Measurements from ENCODE around the gene ZNF507.

The ZNF507 gene

DNA sequence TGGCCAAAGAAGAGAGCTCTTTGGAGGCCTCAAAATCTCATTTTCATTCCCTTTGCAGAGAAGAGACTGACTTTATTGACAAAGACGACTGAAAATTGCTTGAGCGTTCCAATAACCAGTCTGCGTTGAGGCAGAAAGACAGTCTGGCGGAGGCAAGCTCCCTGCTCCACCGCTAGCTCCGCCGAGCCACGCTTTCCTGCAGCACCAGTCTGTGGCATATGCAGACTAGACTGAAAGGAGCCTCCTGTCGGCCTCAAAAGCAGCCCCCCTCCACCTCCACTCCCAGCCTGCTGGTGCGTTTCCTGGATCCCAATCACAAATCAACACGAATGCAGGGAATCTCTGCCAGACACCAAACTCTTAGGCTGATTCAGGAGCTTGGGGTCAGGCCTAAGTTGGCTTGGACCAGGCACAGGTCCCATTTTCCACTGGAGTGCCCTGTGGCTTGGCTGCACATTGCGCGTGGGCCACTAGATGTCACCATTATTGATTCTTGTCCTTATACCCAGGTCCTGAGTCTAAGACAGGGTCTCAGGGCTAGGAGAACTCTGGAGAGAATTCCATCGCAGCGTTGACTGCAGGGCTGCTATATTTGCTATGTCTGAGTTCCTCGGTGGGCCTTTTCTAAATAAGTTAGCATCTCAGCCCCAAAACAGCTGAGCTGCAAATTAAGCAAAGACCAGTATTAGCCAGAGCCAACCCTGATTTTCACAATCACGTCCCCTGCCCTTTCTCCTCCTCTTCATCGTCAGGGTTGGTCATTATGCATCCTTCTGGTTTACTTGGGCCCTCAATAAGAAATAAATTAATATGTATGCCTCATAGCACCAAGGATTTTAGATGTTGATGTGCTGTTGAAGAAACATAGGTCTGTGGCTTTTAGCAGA is 5.2 kb upstream of the ZNF507 start:
- peak; percentile 57 to 58 for DNase-seq

DNA sequence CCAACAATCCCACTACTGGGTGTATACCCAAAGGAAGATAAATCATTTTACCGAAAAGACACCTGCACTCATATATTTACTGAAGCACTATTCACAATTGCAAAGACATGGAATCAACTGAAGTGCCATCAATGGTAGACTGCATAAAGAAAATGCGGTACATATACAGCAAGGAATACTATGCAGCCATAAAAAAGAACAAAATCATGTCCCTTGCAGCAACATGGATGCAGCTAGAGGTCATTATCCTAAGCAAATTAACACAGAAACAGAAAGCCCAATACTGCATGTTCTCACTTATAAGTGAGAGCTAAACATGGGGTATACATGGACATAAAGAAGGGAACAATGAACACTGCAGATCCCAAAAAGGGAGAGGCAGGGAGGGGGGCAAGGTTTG is 2.7 kb upstream of the ZNF507 start:
- no peak for DNase-seq

- DNase-seq: no peak
Observed at GRCh38 chr19:32343550-32344262, 1.7 kb upstream of the ZNF507 start.

- no peak for DNase-seq
Observed at GRCh38 chr19:32346901-32347300, 1.5 kb downstream of the ZNF507 start.

- DNase-seq: no peak
Observed at GRCh38 chr19:32347573-32347972, 2.2 kb downstream of the ZNF507 start.

DNA sequence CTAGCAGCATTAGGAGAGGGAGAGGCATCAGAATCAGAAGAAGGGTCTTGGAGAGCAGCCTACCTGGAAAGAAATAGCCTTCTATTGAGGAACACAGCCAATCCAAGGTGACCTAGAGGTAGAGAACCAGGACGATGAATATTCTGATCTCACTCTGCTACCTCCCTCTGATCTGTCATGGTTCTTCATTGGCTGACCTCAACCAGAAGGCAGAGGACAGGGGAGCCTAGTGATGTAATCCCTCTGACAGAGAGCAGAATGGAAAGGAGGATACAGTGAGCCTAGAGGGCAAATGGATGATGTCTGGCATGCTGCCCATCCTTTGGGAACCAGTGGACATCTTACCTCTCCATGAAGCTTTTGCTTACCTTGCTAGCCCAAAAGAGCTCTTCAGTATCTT is 3.6 kb downstream of the ZNF507 start:
- no peak for DNase-seq

- DNase-seq: no peak
Observed at GRCh38 chr19:32349724-32350470, 4.5 kb downstream of the ZNF507 start.

DNA sequence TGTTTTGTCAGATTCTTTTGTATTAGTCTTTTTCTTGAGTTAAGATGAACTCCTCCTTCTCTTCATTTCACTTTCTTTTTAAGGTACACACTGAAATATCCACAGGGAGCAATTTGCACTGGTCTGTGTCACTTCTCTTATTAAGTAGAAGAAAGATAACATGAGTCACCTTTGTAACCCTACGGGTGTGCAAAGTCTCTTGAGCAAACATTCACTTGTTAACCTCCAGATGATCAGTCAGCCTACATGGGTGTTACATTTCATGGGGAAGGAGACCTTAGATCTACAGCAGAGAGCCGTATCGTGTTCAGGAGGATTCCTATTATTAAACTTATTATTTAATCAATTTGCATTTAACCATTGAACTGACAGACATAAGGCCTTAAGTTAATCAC is 5.1 kb downstream of the ZNF507 start:
- no peak for DNase-seq

GRCh38 chr19:32350987-32351348 is 5.6 kb downstream of the ZNF507 start:
- DNase-seq: no peak

GRCh38 chr19:32352241-32352630 is 6.8 kb downstream of the ZNF507 start:
- no peak for DNase-seq

- no peak for DNase-seq
Observed at GRCh38 chr19:32354345-32354744, 8.9 kb downstream of the ZNF507 start.

DNA sequence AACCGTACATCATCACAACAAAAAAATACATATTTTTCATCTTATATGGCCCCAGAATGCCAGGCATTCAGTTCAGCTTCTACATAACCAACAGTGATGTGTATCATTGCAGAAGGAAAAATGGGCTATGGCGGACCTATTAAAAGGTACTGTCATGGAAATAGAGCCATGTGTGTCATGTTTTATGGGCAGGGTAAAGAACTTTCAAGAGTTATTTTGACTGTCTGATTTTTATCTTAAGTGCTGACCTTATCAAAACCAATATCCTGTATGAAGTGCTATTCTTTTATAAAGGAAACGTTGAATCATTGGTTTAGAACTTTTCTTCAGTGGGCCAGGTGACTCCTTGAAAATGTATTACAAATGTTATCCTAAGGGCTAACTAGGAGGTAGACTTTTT is 9.9 kb downstream of the ZNF507 start:
- no peak for DNase-seq

DNA sequence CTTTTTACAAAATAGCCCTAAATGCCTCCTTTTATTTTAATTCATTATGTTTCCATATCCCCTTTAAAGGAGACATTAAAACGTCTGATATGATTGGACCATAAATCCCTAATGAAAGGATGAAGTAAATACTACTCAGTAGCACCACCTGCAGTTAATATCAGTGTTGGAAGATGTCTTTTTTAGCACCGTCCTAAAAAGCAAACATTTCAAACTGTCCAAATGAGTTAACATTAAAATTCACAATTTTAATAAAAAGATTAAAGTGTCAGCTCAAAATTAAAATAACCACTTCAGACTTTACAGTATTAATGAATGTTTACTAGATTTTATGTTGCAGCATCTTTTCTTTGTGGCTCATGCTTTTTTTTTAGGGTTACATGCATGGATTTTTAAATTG is 12.3 kb downstream of the ZNF507 start:
- DNase-seq: no peak

- DNase-seq: no peak
Observed at GRCh38 chr19:32358321-32358720, 12.9 kb downstream of the ZNF507 start.

DNA sequence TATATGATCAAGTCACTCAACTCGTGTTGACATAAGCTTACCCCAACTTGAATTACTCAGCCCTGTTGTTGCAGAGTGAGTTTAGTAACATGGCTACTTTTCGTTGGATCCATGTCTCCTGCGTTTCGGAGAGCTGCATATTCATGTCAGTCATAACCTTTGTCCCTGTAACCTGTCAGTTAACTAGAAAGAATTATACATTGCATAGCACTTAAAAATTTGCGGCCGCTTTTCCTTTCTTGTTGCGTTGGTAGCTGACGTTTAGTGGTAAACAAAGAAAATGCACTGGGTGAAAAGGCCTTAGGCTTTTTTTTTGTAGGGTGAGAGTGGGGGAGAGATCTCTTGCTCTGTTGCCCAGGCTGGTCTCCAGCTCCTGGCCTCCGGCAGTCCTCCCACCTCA is 14.2 kb downstream of the ZNF507 start:
- DNase-seq: no peak

- no peak for DNase-seq
Observed at GRCh38 chr19:32361574-32362317, 16.3 kb downstream of the ZNF507 start.

- DNase-seq: no peak
Observed at GRCh38 chr19:32362318-32362691, 16.9 kb downstream of the ZNF507 start.

- DNase-seq: no peak
Observed at GRCh38 chr19:32363175-32363574, 17.8 kb downstream of the ZNF507 start.

DNA sequence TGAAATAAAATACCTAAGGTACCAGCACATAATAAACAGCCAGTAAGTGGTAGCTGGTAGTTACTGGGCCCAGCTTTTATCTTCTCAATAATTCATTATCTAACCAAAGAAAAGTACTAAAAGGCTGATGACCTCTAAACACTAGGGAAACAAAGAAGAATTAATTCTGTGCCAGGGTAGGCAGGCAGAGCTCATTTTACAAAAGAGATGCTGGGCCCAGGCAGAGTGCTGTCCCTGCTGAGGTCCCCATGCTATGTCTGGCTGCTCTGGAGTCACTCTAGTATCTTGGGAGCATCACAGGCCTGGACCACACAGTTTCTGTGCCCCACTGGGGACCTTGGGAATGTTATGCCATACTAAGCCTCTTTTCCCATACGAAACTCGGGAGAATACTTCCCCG is 18.2 kb downstream of the ZNF507 start:
- no peak for DNase-seq

DNA sequence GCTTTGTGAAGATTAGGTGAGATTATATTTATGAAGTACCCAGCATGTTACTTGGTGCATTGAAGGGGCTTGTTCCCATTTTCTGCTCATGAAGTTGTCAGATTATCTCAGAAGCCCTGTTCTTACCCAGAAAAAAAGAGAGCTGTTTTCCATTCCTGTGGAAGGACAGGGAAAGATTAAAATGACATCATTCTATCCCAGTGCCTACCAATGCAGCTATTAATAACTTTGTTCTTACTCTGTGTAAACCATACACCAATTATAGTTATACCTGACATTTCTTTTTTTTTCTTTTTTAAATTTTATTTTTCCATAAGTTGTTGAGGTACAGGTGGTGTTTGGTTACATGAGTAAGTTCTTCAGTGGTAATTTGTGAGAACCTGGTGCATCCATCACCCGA is 18.6 kb downstream of the ZNF507 start:
- no peak for DNase-seq

DNA sequence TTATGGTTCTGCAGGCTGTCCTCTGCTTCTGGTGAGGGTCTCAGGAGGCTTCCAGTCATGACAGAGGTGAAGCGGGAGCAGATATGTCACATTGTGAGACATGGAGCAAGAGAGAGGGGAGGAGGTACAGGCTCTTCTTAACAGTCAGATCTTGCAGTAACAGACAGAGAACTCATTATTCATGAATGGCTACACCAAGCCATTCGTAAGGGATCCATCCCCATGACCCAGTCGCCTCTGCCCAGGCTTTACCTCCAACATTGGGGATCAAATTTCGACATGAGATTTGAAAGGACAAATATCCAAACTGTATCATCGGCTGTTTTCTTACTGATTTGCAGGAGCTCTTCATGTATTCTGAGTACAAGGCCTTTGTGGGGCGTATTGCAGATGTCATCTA is 21.7 kb downstream of the ZNF507 start:
- DNase-seq: no peak

GRCh38 chr19:32367948-32368536 is 22.6 kb downstream of the ZNF507 start:
- no peak for DNase-seq

DNA sequence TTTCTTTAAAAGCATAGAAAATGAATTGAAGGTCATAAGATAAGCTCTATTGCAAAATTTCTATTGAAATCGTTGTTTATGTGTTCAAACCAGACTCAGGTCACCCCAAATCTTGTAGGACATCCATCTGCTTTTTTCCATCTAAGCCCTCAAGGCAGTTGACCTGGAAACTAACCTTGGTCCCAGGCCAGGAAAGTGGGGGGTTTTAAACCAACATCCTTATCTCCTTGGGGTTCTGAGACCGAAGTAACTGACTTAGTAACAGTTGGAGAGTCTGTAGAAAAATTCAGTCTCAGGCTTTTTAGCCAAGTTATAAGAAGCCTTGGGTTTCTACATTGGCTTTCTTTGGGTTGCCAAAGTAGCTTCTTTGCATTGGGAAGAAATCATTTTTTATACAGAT is 23.4 kb downstream of the ZNF507 start:
- no peak for DNase-seq

Data from activated T-cell treated with anti-CD3 and anti-CD28 coated beads, Interleukin-2, amount 50 U/mL, for 48 hours (primary cell).